IPS DF 6.9 (cell line): Measurements from ENCODE around the gene DUSP16.
"Not testable (repeated sequence)": the region's sequence is repeated elsewhere in the genome, so short reads cannot be mapped to it uniquely, and the experiment has no call there.

ENCODE experiments used
- DNase-seq: peaks from one replicate; pipeline ENCODE4 v3.0.0-alpha.2; 2013; ENCODE audit warnings: low read depth, low spot score
- H3K27ac ChIP-seq: one replicate; pipeline ENCODE4 v1.5.1; 2013; ENCODE audit warnings: low read length, control low read depth
- H3K27me3 ChIP-seq: 2 replicates; pipeline ENCODE4 v1.6.1; 2013; ENCODE audit warnings: mild to moderate bottlenecking, low read length; ENCODE audit not compliant: control insufficient read depth, insufficient read depth
- H3K36me3 ChIP-seq: 2 replicates; pipeline ENCODE4 v1.6.1; 2013; ENCODE audit warnings: low read length; ENCODE audit not compliant: control insufficient read depth, insufficient read depth
- H3K4me1 ChIP-seq: 2 replicates; pipeline ENCODE4 v1.6.1; 2013; ENCODE audit warnings: low read length; ENCODE audit not compliant: control insufficient read depth, insufficient read depth
- H3K4me3 ChIP-seq: 2 replicates; pipeline ENCODE4 v1.5.1; 2013; ENCODE audit warnings: mild to moderate bottlenecking, low read length
- H3K9me3 ChIP-seq: 2 replicates; pipeline ENCODE4 v1.6.1; 2013; ENCODE audit warnings: low read length, inconsistent platforms; ENCODE audit not compliant: control insufficient read depth, insufficient read depth
- WGBS: extraction: QIAGEN DNeasy Blood & Tissue Kit; methylation state at CpG from one replicate; pipeline ENCODE4 v1.1.7; 2013; ENCODE audit warnings: mixed read lengths, missing lambda C conversion rate; ENCODE audit not compliant: insufficient read length, insufficient coverage; 5-methylcytosine and 5-hydroxymethylcytosine counted together

The DUSP16 gene

GRCh38 chr12:12482150-12482761 is 80.4 kb downstream of the DUSP16 start:
- WGBS = no CpG with 5 or more reads among the region's 6 CpGs
- Histone ChIP-seq H3K36me3 (peaks cover 7% of the 10 kb centered on the region; the same call in 1 of the 2 replicates), H3K27me3 (no peaks in the 10 kb centered on the region), H3K4me3 (no peak overlapping the region), H3K27ac (no peak overlapping the region), H3K4me1 (no peaks in the 10 kb centered on the region), H3K9me3 (no peaks in the 10 kb centered on the region)
- no peak for DNase-seq

- no CpG with 5 or more reads among the region's 2 CpGs for WGBS
- no peaks in the 10 kb centered on the region for H3K27me3 ChIP-seq
- H3K4me3 ChIP-seq = no peak overlapping the region
- H3K4me1 ChIP-seq = no peaks in the 10 kb centered on the region
- H3K9me3 ChIP-seq = no peaks in the 10 kb centered on the region
- no peak overlapping the region for H3K27ac ChIP-seq
- peaks cover 11% of the 10 kb centered on the region; the same call in 1 of the 2 replicates for H3K36me3 ChIP-seq
- no peak for DNase-seq
These were observed 81.0 kb downstream of the DUSP16 start for GRCh38 chr12:12481631-12482030.

- H3K9me3 ChIP-seq = no peaks in the 10 kb centered on the region
- H3K36me3 ChIP-seq = peaks cover 9% of the 10 kb centered on the region; the same call in 1 of the 2 replicates
- H3K27me3 ChIP-seq = no peaks in the 10 kb centered on the region
- no CpG with 5 or more reads among the region's 5 CpGs for WGBS
- DNase-seq = no peak
- no peak overlapping the region for H3K4me3 ChIP-seq
- no peak overlapping the region for H3K27ac ChIP-seq
- no peaks in the 10 kb centered on the region for H3K4me1 ChIP-seq
These were observed 82.6 kb downstream of the DUSP16 start for GRCh38 chr12:12480074-12480473.

GRCh38 chr12:12477532-12477890 is 85.2 kb downstream of the DUSP16 start:
- Histone ChIP-seq H3K27me3 (no peaks in the 10 kb centered on the region), H3K27ac (no peak overlapping the region), H3K4me3 (no peak overlapping the region), H3K9me3 (no peaks in the 10 kb centered on the region), H3K36me3 (peaks cover 9% of the 10 kb centered on the region; the same call in 1 of the 2 replicates), H3K4me1 (no peaks in the 10 kb centered on the region)
- DNase-seq = no peak
- WGBS = no CpG with 5 or more reads among the region's 14 CpGs

- Histone ChIP-seq H3K4me1 (no peaks in the 10 kb centered on the region), H3K9me3 (no peaks in the 10 kb centered on the region), H3K27me3 (no peaks in the 10 kb centered on the region), H3K27ac (no peak overlapping the region), H3K4me3 (no peak overlapping the region), H3K36me3 (peaks cover 9% of the 10 kb centered on the region; the same call in 1 of the 2 replicates)
- no peak for DNase-seq
- WGBS = no CpG with 5 or more reads among the region's 21 CpGs
These were observed 85.7 kb downstream of the DUSP16 start for GRCh38 chr12:12476857-12477531.

GRCh38 chr12:12474931-12475795 is 87.5 kb downstream of the DUSP16 start:
- Histone ChIP-seq H3K9me3 (no peaks in the 10 kb centered on the region), H3K27ac (no peak overlapping the region), H3K27me3 (no peaks in the 10 kb centered on the region), H3K4me1 (no peaks in the 10 kb centered on the region), H3K36me3 (peaks cover 9% of the 10 kb centered on the region; the same call in 1 of the 2 replicates), H3K4me3 (no peak overlapping the region)
- no CpG with 5 or more reads among the region's 15 CpGs for WGBS
- no peak for DNase-seq

GRCh38 chr12:12474471-12474928 is 88.2 kb downstream of the DUSP16 start:
- no peak overlapping the region for H3K27ac ChIP-seq
- no peak for DNase-seq
- no peaks in the 10 kb centered on the region for H3K4me1 ChIP-seq
- no peaks in the 10 kb centered on the region for H3K9me3 ChIP-seq
- H3K4me3 ChIP-seq = no peak overlapping the region
- peaks cover 9% of the 10 kb centered on the region; the same call in 1 of the 2 replicates for H3K36me3 ChIP-seq
- no CpG with 5 or more reads among the region's 8 CpGs for WGBS
- no peaks in the 10 kb centered on the region for H3K27me3 ChIP-seq

- no peak for DNase-seq
- Histone ChIP-seq H3K36me3 (peaks cover 9% of the 10 kb centered on the region; the same call in 1 of the 2 replicates), H3K4me3 (no peak overlapping the region), H3K4me1 (no peaks in the 10 kb centered on the region), H3K27me3 (no peaks in the 10 kb centered on the region), H3K27ac (no peak overlapping the region), H3K9me3 (no peaks in the 10 kb centered on the region)
- no CpG with 5 or more reads among the region's 4 CpGs for WGBS
These were observed 89.4 kb downstream of the DUSP16 start for GRCh38 chr12:12473223-12473622.

GRCh38 chr12:12471982-12472961 is 90.4 kb downstream of the DUSP16 start:
- not testable (repeated sequence) for H3K27ac ChIP-seq, H3K4me3 ChIP-seq, H3K36me3 ChIP-seq, H3K4me1 ChIP-seq, DNase-seq, H3K27me3 ChIP-seq, H3K9me3 ChIP-seq
- no CpG with 5 or more reads among the region's 37 CpGs for WGBS
